CD4-positive, CD25-positive, alpha-beta regulatory T cell (primary cell): ENCODE measurements around the gene ENTPD2. TPM values are rescaled to one million over a fixed set of nuclear protein-coding genes. Genes with fewer than 3 reads are reported as not detected.
"Not testable (repeated sequence)": the region's sequence is repeated elsewhere in the genome, so short reads cannot be mapped to it uniquely, and the experiment has no call there.

Experiments
- ATAC-seq, 2 donors: fragments of 150-1000 bp; cut with Tn5 transposase; one replicate each; pipeline ENCODE4 v1.10.0; 2021; ENCODE audit warnings: low read depth in 2 of 2, moderate number of reproducible peaks in 2 of 2, moderate library complexity in 1 of 2
- DNase-seq, 3 donors: peaks; one replicate each; pipeline versions ENCODE4 v3.0.0 to v3.0.0-alpha.2; 2012 to 2022; ENCODE audit warnings: mixed read lengths in 1 of 3
- H3K27ac ChIP-seq: one replicate; pipeline ENCODE4 v1.7.0; 2013; ENCODE audit warnings: mild to moderate bottlenecking, low read length; ENCODE audit not compliant: insufficient read depth, poor library complexity, severe bottlenecking
- H3K27me3 ChIP-seq: one replicate; pipeline ENCODE4 v1.7.0; 2013; ENCODE audit warnings: low read length; ENCODE audit not compliant: control insufficient read depth, insufficient read depth
- H3K36me3 ChIP-seq: one replicate; pipeline ENCODE4 v1.7.0; 2013; ENCODE audit warnings: mild to moderate bottlenecking, low read length, moderate library complexity; ENCODE audit not compliant: control insufficient read depth, insufficient read depth
- H3K4me1 ChIP-seq: 2 replicates; pipeline ENCODE4 v1.7.0; 2013; ENCODE audit warnings: mild to moderate bottlenecking, low read length; ENCODE audit not compliant: insufficient read depth, control insufficient read depth, poor library complexity, severe bottlenecking
- H3K4me3 ChIP-seq: one replicate; pipeline ENCODE4 v1.7.0; 2013; ENCODE audit warnings: low read depth, mild to moderate bottlenecking, low read length, moderate library complexity
- H3K9me3 ChIP-seq, 2 experiments: 1 replicate in 1 of 2; 2 replicates in 1 of 2; pipeline ENCODE4 v1.7.0; 2013; ENCODE audit warnings: low read length in 2 of 2, mild to moderate bottlenecking in 1 of 2, moderate library complexity in 1 of 2; ENCODE audit not compliant: control insufficient read depth in 2 of 2
- H3K27ac Mint-ChIP-seq, 3 donors: one replicate each; pipeline ENCODE4 v1.8.0; 2020 to 2022; ENCODE audit warnings: mild to moderate bottlenecking in 3 of 3, mixed read lengths in 3 of 3, moderate library complexity in 2 of 3
- H3K27me3 Mint-ChIP-seq: one replicate; pipeline ENCODE4 v1.8.0; 2022; ENCODE audit warnings: mild to moderate bottlenecking, mixed read lengths
- H3K36me3 Mint-ChIP-seq: one replicate; pipeline ENCODE4 v1.8.0; 2020; ENCODE audit warnings: mixed read lengths
- H3K4me1 Mint-ChIP-seq, 4 donors: one replicate each; pipeline ENCODE4 v1.8.0; 2020 to 2022; ENCODE audit warnings: mixed read lengths in 4 of 4, mild to moderate bottlenecking in 1 of 4
- H3K4me3 Mint-ChIP-seq, 4 donors: one replicate each; pipeline ENCODE4 v1.8.0; 2020 to 2022; ENCODE audit warnings: mild to moderate bottlenecking in 4 of 4, mixed read lengths in 4 of 4, moderate library complexity in 3 of 4
- H3K9me3 Mint-ChIP-seq, 7 donors: one replicate each; pipeline ENCODE4 v1.8.0; 2020 to 2022; ENCODE audit warnings: mixed read lengths in 7 of 7, mild to moderate bottlenecking in 3 of 7, moderate library complexity in 2 of 7
- polyA plus RNA-seq, 4 donors: library from polyadenylated mRNA; unstranded; fragments of 300-500 nt; fragmentation: Illumina TruSeq; gene quantifications; one replicate each; pipeline ENCODE4 v1.2.3, GENCODE V29; 2021
- total RNA-seq: library from RNA; stranded (reverse); gene quantifications from one replicate; pipeline ENCODE4 v1.2.3, GENCODE V29; 2022

ENTPD2 gene
- total and polyA plus RNA-seq, 5 donors from 2014 or later = not detected

DNA sequence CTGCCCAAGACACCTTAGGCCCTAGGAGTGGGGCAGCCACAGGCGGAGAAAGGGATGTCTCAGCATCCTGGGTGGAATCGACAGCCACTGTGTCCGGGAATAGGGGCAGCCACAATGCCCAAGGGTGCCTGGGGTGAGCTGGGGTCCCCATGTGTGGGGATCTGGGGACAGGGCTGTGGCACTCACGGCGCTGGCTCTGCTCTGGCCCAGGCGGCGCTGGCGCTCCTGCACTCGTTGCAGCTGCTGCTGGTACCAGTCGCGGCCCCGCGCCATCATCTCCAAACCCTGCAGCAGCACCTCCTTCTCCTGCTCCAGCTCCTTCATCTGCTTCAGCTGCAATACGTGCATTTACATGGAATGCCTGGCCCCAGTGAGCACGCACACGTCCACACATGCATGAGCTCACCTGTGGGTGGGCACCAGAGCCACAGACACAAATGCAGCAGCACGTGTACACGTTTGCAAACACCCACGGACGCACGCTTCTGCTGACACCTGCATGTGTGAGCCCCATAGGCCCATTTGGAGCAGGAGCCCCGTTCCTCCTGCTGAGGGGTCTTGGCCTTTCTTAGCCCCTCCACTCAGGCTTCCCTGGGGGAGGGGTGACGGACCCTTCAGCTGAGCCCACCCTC lies 11.6 kb upstream of the ENTPD2 start:
- peaks cover 4% of the 10 kb centered on the region for H3K27me3 Mint-ChIP-seq
- no peaks in the 10 kb centered on the region for H3K36me3 Mint-ChIP-seq
- Histone ChIP-seq H3K4me1 (peaks cover 23% of the 10 kb centered on the region), H3K4me3 (no peak overlapping the region), H3K27me3 (no peaks in the 10 kb centered on the region), H3K36me3 (no peaks in the 10 kb centered on the region), H3K9me3 (no peaks in the 10 kb centered on the region), H3K27ac (no peak overlapping the region)
- H3K4me3 Mint-ChIP-seq = no peak overlapping the region
- DNase-seq = no peak
- ATAC-seq = no peak
- H3K9me3 Mint-ChIP-seq = peaks cover 0 to 1% (median 0%) of the 10 kb centered on the region in 7 donors
- H3K27ac Mint-ChIP-seq = no peak overlapping the region
- H3K4me1 Mint-ChIP-seq = peaks cover 4 to 12% (median 7%) of the 10 kb centered on the region in 4 donors

- H3K4me1 Mint-ChIP-seq = peaks cover 4 to 10% (median 7%) of the 10 kb centered on the region in 4 donors
- Histone ChIP-seq H3K9me3 (no peaks in the 10 kb centered on the region), H3K4me3 (no peak overlapping the region), H3K27me3 (no peaks in the 10 kb centered on the region), H3K27ac (no peak overlapping the region), H3K36me3 (no peaks in the 10 kb centered on the region), H3K4me1 (peaks cover 21% of the 10 kb centered on the region)
- DNase-seq (no peak), ATAC-seq (no peak)
- H3K4me3 Mint-ChIP-seq = no peak overlapping the region
- peaks cover 0 to 1% (median 0%) of the 10 kb centered on the region in 7 donors for H3K9me3 Mint-ChIP-seq
- no peaks in the 10 kb centered on the region for H3K36me3 Mint-ChIP-seq
- H3K27me3 Mint-ChIP-seq = peaks cover 4% of the 10 kb centered on the region
- H3K27ac Mint-ChIP-seq = no peak overlapping the region
Measured at GRCh38 chr9:137064880-137065164, 11.0 kb upstream of the ENTPD2 start.

DNA sequence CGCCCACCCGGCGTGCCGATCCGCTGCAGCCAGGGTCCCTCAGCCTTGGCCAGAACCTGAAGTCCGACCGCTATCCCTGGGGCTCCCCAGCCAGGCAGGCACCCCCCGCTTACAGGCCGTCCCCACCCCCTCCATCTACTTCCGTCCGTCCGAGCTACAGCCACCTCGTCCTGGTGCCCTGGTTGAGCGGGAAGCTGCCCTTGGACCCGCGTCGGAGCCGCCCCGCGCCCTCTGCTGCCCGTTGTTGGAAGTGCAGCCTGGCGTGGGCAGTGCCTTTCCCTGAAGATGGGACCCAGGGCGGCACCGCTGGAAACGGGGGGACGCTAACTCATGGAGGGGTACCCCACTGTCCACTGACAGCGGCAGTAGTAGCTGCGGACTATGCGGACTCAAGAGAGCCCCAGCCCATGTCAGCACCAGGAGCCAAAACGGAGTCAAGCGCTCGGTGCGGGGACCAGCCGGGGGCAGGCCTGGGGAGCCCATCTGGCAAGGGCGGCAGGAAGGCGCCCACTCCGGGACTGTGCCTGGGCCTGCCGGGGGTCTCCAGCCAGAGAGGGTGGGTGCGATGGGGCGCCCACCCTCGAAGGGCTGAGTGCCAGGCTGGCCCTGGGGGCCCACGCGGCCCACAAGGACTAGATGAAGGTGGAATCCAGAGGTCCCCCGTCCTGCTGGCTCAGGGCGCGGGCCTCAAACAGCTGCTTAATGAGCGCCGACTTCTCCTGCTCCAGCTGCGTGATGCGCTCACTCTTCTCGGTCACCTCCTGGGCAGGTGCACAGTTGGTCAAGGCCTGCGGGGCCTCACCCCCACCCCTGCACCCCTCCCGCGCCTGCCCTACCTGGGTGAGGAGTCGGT lies 10.4 kb upstream of the ENTPD2 start:
- peaks cover 15% of the 10 kb centered on the region for H3K4me1 ChIP-seq
- no peak overlapping the region for H3K27ac ChIP-seq
- H3K27me3 ChIP-seq = no peaks in the 10 kb centered on the region
- DNase-seq = peak in 2 of 3 donors; percentile 37 to 49
- Mint-ChIP-seq H3K9me3 (peaks cover 0 to 1% (median 0%) of the 10 kb centered on the region in 7 donors), H3K36me3 (no peaks in the 10 kb centered on the region), H3K4me1 (peaks cover 4 to 9% (median 7%) of the 10 kb centered on the region in 4 donors), H3K27me3 (peaks cover 4% of the 10 kb centered on the region), H3K4me3 (no peak overlapping the region), H3K27ac (peak overlapping the region in 1 of 3 donors; percentile 88)
- no peaks in the 10 kb centered on the region for H3K36me3 ChIP-seq
- H3K9me3 ChIP-seq = no peaks in the 10 kb centered on the region
- no peak overlapping the region for H3K4me3 ChIP-seq
- no peak for ATAC-seq

DNA sequence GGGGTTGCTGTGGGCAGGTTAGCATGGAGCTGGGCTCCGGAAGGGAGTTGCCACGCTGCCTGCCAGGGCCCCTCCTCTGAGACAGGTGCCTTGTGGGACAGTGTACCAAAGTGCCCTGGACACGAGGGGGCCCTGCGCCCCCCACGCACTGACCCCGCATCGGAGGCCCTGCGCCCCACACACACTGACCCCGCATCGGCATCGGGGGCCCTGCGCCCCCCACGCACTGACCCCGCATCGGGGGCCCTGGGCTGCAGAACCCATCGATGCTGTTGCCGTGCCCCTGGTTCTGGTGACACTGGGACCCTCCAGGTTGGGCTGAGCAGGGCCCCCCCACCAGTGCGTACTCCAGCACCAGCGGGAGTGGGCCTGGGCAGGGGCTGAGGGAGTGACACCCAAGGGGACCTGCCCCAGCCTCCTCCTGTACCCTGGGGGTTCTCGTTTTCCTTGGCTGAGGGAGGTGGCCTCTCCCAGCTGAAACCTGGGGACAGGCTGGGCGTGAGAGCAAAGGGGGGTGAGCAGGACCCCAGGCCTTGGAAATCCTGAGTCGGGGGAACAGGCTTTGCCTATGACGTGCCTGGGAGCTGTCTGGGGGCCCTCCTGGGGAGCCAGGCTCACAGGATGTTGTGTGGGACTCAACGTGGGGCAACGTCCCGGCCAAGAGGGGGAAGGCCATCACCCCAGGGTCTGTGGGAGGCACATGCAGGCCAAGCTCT lies 9.6 kb upstream of the ENTPD2 start:
- no peak overlapping the region for H3K27ac ChIP-seq
- ATAC-seq (no peak), DNase-seq (no peak)
- H3K4me1 ChIP-seq = peaks cover 8% of the 10 kb centered on the region
- Mint-ChIP-seq H3K27me3 (peaks cover 4% of the 10 kb centered on the region), H3K36me3 (no peaks in the 10 kb centered on the region), H3K9me3 (peaks cover 0 to 1% (median 0%) of the 10 kb centered on the region in 7 donors), H3K4me3 (no peak overlapping the region), H3K27ac (no peak overlapping the region), H3K4me1 (peaks cover 4 to 8% (median 7%) of the 10 kb centered on the region in 4 donors)
- H3K9me3 ChIP-seq = no peaks in the 10 kb centered on the region
- no peaks in the 10 kb centered on the region for H3K27me3 ChIP-seq
- H3K36me3 ChIP-seq = no peaks in the 10 kb centered on the region
- H3K4me3 ChIP-seq = no peak overlapping the region

- not testable (repeated sequence) for H3K27ac ChIP-seq, H3K9me3 ChIP-seq, H3K36me3 ChIP-seq, H3K4me1 Mint-ChIP-seq, H3K36me3 Mint-ChIP-seq, H3K4me1 ChIP-seq, H3K4me3 Mint-ChIP-seq, H3K9me3 Mint-ChIP-seq, H3K4me3 ChIP-seq, H3K27me3 ChIP-seq, ATAC-seq, DNase-seq, H3K27me3 Mint-ChIP-seq, H3K27ac Mint-ChIP-seq
Measured at GRCh38 chr9:137062798-137063197, 8.9 kb upstream of the ENTPD2 start.

DNA sequence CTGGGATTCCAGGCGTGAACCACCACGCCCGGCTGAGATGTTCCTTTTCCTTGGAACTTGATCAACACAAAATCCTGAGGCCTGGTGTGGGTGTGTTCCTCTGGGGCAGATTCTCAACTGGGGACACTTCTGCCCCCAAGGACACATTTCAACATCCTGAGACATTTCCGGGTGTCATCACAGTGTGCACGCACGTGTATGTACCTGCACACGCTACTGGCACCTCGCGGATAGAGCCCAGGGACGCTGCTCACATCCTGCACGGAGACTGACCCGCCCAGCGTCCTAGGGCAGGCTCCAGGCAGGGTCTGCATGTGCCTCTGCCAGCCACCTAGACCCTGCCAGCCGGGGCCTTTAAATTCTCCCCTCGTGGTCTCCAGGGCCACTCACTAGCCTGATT lies 8.5 kb upstream of the ENTPD2 start:
- Mint-ChIP-seq H3K4me3 (no peak overlapping the region), H3K36me3 (no peaks in the 10 kb centered on the region), H3K27ac (no peak overlapping the region), H3K9me3 (no peaks in the 10 kb centered on the region), H3K4me1 (peaks cover 0 to 3% (median 1%) of the 10 kb centered on the region in 4 donors), H3K27me3 (peaks cover 5% of the 10 kb centered on the region)
- DNase-seq = no peak
- Histone ChIP-seq H3K4me3 (no peak overlapping the region), H3K36me3 (no peaks in the 10 kb centered on the region), H3K4me1 (peaks cover 1% of the 10 kb centered on the region), H3K27ac (no peak overlapping the region), H3K9me3 (no peaks in the 10 kb centered on the region), H3K27me3 (no peaks in the 10 kb centered on the region)
- ATAC-seq = no peak

DNA sequence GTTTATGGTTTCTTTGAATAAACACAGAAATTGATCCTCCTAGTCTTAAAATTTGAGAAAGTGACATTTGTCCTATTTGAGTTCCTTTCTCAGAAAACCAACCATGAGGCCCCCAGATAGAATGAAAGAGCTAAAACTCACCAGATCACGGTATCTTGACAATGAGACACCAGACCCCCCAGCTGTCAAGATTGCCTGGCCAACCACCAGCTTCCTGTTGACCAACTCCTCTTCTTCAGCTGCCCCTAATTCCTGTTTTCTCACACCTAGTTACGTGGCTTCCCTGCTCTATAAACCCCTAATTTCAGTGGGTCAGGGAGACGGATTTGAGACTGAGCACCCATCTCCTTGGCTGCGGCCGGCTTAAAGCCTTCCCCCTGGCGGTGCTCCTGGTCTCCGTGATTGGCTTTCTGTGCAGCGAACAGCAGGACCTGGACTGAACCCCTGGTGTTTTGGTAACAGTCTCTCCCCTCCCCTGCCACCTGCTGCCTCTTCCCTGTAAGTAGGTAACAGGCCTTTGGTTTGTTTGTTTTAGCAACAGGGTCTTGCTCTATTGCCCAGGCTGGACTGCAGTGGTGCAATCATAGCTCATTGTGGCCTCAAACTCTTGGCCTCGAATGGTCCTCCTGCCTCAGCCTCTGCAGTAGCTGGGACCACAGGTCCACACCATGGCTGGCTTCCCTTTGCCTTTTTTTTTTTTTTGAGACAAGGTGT lies 4.8 kb upstream of the ENTPD2 start:
- no peak for DNase-seq
- Mint-ChIP-seq H3K27ac (no peak overlapping the region), H3K36me3 (no peaks in the 10 kb centered on the region), H3K4me1 (no peaks in the 10 kb centered on the region), H3K4me3 (no peak overlapping the region), H3K9me3 (no peaks in the 10 kb centered on the region), H3K27me3 (peaks cover 13% of the 10 kb centered on the region)
- Histone ChIP-seq H3K36me3 (no peaks in the 10 kb centered on the region), H3K9me3 (no peaks in the 10 kb centered on the region), H3K4me1 (peaks cover 7% of the 10 kb centered on the region), H3K4me3 (no peak overlapping the region), H3K27me3 (no peaks in the 10 kb centered on the region), H3K27ac (no peak overlapping the region)
- ATAC-seq = no peak
